ENCODE measurements around the gene ZNF691. TPM values are rescaled to one million over a fixed set of nuclear protein-coding genes. Genes with fewer than 3 reads are reported as not detected.

The ZNF691 gene
- total and polyA plus RNA-seq, 2 donors (not counting 3 experiments of a cell fraction or from before 2014, with no cell fraction given), result 6.6 to 6.9 TPM

DNA sequence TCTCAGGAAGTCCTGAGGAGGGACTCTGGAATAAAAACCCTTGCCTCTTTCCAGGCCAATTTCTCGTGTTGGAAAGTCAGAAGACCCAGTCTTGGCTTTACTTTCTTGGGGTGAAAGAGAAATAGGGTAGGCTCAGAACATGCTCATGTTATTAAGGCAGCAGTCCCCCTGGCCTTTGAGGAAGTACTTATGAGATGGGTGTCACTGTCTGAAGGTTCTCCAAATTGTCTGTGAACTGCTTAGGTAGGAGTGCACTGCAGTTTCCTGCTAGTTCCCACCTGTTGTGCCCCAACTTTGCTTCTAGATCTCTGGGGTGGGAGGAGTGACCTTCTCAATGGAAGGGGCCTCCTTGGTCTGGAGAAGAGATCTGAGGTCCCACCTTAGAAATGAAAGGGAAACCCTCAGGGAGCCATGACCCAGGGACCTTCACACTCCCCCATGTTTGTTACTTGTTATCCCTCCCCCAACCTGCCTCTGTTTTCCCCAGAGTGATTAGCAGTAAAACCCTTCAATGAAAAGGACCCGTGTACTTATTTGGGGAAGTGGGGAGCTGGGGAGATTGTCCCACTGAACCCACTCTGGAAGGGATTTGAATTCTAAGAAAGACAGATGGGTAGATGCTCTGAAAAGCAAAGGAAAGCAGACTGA, 5.7 kb downstream of the ZNF691 start:
- intact Hi-C loops (cut with micrococcal nuclease), result no loop called here
- Histone ChIP-seq H3K27ac (ENCODE audit: insufficient read depth, low read depth, low read length) (no peak overlapping the region), H3K9me3 (replicated peaks; ENCODE audit: control insufficient read depth, insufficient read depth, low read length) (no peaks in the 10 kb centered on the region), H3K27me3 (ENCODE audit: control insufficient read depth in 2 of 2, insufficient read depth in 2 of 2, low read length in 2 of 2) (no peaks in the 10 kb centered on the region), H2AFZ (ENCODE audit: low read depth, low read length) (no peak overlapping the region), H4K20me1 (replicated peaks; ENCODE audit: control insufficient read depth, extremely low read depth, insufficient read depth, low read length) (no peaks in the 10 kb centered on the region), H3K9ac (replicated peaks; ENCODE audit: extremely low read depth, insufficient read depth, low read length) (no peak overlapping the region), H3K4me1 (ENCODE audit: control insufficient read depth, extremely low read depth, insufficient read depth, low read length) (peaks cover 5% of the 10 kb centered on the region), H3K36me3 (ENCODE audit: control insufficient read depth in 2 of 2, extremely low read depth in 1 of 2, insufficient read depth in 2 of 2, low read length in 2 of 2) (peaks cover 0 to 17% of the 10 kb centered on the region in 2 experiments), H3K9me1 (replicated peaks; ENCODE audit: control insufficient read depth, extremely low read depth, insufficient read depth, low read length) (no peaks in the 10 kb centered on the region), H3K4me3 (replicated peaks in 1 of 3; ENCODE audit: insufficient read depth in 1 of 3, low read depth in 1 of 3, low read length in 3 of 3) (no peak overlapping the region), H3K79me2 (ENCODE audit: control insufficient read depth, insufficient read depth, low read length) (peaks cover 4% of the 10 kb centered on the region), H3K4me2 (ENCODE audit: insufficient read depth, low read length) (no peak overlapping the region)
- no TSS peak for BruUV-seq (replicated peaks)
- POLR2A ChIA-PET, result no interaction called here
- FAIRE-seq, result no peak
- DNase-seq (ENCODE audit: low read depth, low spot score), result no peak
- TF ChIP-seq, protein P1, sequence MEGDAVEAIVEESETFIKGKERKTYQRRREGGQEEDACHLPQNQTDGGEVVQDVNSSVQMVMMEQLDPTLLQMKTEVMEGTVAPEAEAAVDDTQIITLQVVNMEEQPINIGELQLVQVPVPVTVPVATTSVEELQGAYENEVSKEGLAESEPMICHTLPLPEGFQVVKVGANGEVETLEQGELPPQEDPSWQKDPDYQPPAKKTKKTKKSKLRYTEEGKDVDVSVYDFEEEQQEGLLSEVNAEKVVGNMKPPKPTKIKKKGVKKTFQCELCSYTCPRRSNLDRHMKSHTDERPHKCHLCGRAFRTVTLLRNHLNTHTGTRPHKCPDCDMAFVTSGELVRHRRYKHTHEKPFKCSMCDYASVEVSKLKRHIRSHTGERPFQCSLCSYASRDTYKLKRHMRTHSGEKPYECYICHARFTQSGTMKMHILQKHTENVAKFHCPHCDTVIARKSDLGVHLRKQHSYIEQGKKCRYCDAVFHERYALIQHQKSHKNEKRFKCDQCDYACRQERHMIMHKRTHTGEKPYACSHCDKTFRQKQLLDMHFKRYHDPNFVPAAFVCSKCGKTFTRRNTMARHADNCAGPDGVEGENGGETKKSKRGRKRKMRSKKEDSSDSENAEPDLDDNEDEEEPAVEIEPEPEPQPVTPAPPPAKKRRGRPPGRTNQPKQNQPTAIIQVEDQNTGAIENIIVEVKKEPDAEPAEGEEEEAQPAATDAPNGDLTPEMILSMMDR (IDR thresholded peaks at IDR 0.05; ENCODE audit: extremely low read depth in 1 of 2, insufficient read depth in 1 of 2, low read depth in 1 of 2, low read length in 2 of 2), result no peak
- TF ChIP-seq POLR2AphosphoS5 (IDR thresholded peaks at IDR 0.05; ENCODE audit: insufficient read depth, low read depth, low read length), result no peak
- TF ChIP-seq POLR2A (IDR thresholded peaks at IDR 0.05; ENCODE audit: low read depth, low read length), result no peak
- no peak for TF ChIP-seq FOS (IDR thresholded peaks at IDR 0.05; ENCODE audit: borderline replicate concordance, insufficient read depth, low read length)
- TF ChIP-seq MYC (IDR thresholded peaks at IDR 0.05; ENCODE audit: low read depth, low read length), result no peak
- no peak for TF ChIP-seq GATA2 (IDR thresholded peaks at IDR 0.05; ENCODE audit: insufficient read depth, insufficient read length, low read depth, low read length)
- CTCF ChIA-PET, result no interaction called here
- dilution Hi-C loops (cut with MboI; ENCODE audit: extremely low pct_ligation_motif_present, low sequenced_read_pairs), result no loop called here

DNA sequence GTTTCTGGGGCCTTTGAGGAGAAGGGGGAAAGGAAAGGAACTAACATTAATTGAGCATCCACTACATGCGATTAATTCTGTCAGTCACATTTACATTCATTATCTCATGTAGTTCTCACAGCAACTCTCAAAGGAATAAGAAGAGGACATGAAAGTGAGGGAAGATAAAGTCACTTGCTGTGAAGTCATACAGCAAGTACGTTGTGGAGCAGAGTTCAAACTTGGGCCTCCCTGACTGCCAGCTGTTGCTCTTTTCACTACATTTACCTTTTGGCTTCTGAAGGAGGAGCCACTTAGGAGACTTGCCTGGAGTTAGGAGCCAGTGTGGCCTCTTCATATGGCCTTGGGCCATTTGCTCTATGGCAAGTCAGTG, 6.2 kb downstream of the ZNF691 start:
- DNase-seq (ENCODE audit: low read depth, low spot score), result no peak
- ChIA-PET CTCF (no interaction called here), POLR2A (no interaction called here)
- Histone ChIP-seq H2AFZ (ENCODE audit: low read depth, low read length) (no peak overlapping the region), H3K4me3 (replicated peaks in 1 of 3; ENCODE audit: insufficient read depth in 1 of 3, low read depth in 1 of 3, low read length in 3 of 3) (no peak overlapping the region), H3K9ac (replicated peaks; ENCODE audit: extremely low read depth, insufficient read depth, low read length) (no peak overlapping the region), H3K36me3 (ENCODE audit: control insufficient read depth in 2 of 2, extremely low read depth in 1 of 2, insufficient read depth in 2 of 2, low read length in 2 of 2) (peaks cover 0 to 17% of the 10 kb centered on the region in 2 experiments), H3K79me2 (ENCODE audit: control insufficient read depth, insufficient read depth, low read length) (no peaks in the 10 kb centered on the region), H3K27me3 (ENCODE audit: control insufficient read depth in 2 of 2, insufficient read depth in 2 of 2, low read length in 2 of 2) (peaks cover 0 to 1% of the 10 kb centered on the region in 2 experiments), H4K20me1 (replicated peaks; ENCODE audit: control insufficient read depth, extremely low read depth, insufficient read depth, low read length) (no peaks in the 10 kb centered on the region), H3K9me1 (replicated peaks; ENCODE audit: control insufficient read depth, extremely low read depth, insufficient read depth, low read length) (no peaks in the 10 kb centered on the region), H3K27ac (ENCODE audit: insufficient read depth, low read depth, low read length) (no peak overlapping the region), H3K4me1 (ENCODE audit: control insufficient read depth, extremely low read depth, insufficient read depth, low read length) (no peaks in the 10 kb centered on the region), H3K9me3 (replicated peaks; ENCODE audit: control insufficient read depth, insufficient read depth, low read length) (no peaks in the 10 kb centered on the region), H3K4me2 (ENCODE audit: insufficient read depth, low read length) (no peak overlapping the region)
- no TSS peak for BruUV-seq (replicated peaks)
- FAIRE-seq, result no peak
- TF ChIP-seq MYC (IDR thresholded peaks at IDR 0.05; ENCODE audit: low read depth, low read length), result no peak
- TF ChIP-seq JUN (IDR thresholded peaks at IDR 0.05; ENCODE audit: borderline replicate concordance, insufficient read depth, insufficient read length, low read depth), result no peak
- TF ChIP-seq EZH2 (IDR thresholded peaks at IDR 0.05; ENCODE audit: borderline replicate concordance, low read depth, low read length, severe bottlenecking), result no peak
- TF ChIP-seq, protein P2, sequence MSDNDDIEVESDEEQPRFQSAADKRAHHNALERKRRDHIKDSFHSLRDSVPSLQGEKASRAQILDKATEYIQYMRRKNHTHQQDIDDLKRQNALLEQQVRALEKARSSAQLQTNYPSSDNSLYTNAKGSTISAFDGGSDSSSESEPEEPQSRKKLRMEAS (IDR thresholded peaks at IDR 0.05; ENCODE audit: insufficient read depth, insufficient read length), result no peak
- no peak for TF ChIP-seq POLR2A (IDR thresholded peaks at IDR 0.05; ENCODE audit: low read depth, low read length)
- TF ChIP-seq POLR2AphosphoS5 (IDR thresholded peaks at IDR 0.05; ENCODE audit: insufficient read depth, low read depth, low read length), result no peak
- TF ChIP-seq FOS (IDR thresholded peaks at IDR 0.05; ENCODE audit: borderline replicate concordance, insufficient read depth, low read length), result no peak
- TF ChIP-seq, protein P1 (IDR thresholded peaks at IDR 0.05; ENCODE audit: extremely low read depth in 1 of 2, insufficient read depth in 1 of 2, low read depth in 1 of 2, low read length in 2 of 2), result no peak
- TF ChIP-seq GATA2 (IDR thresholded peaks at IDR 0.05; ENCODE audit: insufficient read depth, insufficient read length, low read depth, low read length), result no peak
- dilution Hi-C loops (cut with MboI; ENCODE audit: extremely low pct_ligation_motif_present, low sequenced_read_pairs), result no loop called here
- intact Hi-C loops (cut with micrococcal nuclease), result no loop called here

Data from endothelial cell of umbilical vein (primary cell).